OCI-LY7 (cell line): ENCODE results near the gene SMARCAD1.

Experiments
- CTCF ChIP-seq: fragments of 200-600 bp; sonication (generic); conservative IDR thresholded peaks from 2 replicates; pipeline ENCODE4 v1.5.1; 2014; ENCODE audit warnings: mild to moderate bottlenecking, antibody characterized with exemption, low read length, moderate library complexity, mixed read lengths
- EZH2phosphoT487 ChIP-seq: fragments of 200-600 bp; sonication (generic); IDR thresholded peaks from 2 replicates; pipeline ENCODE4 v1.6.1; 2018; ENCODE audit warnings: low read depth, borderline replicate concordance, mild to moderate bottlenecking, mixed run types, antibody characterized with exemption, low read length, moderate library complexity, mixed read lengths

GRCh38 chr4:94160774-94161173 is 46.9 kb upstream of the SMARCAD1 start:
- TF ChIP-seq CTCF = no peak
- TF ChIP-seq EZH2phosphoT487 = no peak
